LNCAP (cell line): ENCODE results near the gene AMBRA1.

ENCODE experiments used
- TF ChIP-seq, protein P1 (sequence below): fragments of 450-650 bp; IDR thresholded peaks from 2 replicates; pipeline ENCODE4 v1.5.1; 2017; ENCODE audit warnings: mild to moderate bottlenecking

AMBRA1 gene

DNA sequence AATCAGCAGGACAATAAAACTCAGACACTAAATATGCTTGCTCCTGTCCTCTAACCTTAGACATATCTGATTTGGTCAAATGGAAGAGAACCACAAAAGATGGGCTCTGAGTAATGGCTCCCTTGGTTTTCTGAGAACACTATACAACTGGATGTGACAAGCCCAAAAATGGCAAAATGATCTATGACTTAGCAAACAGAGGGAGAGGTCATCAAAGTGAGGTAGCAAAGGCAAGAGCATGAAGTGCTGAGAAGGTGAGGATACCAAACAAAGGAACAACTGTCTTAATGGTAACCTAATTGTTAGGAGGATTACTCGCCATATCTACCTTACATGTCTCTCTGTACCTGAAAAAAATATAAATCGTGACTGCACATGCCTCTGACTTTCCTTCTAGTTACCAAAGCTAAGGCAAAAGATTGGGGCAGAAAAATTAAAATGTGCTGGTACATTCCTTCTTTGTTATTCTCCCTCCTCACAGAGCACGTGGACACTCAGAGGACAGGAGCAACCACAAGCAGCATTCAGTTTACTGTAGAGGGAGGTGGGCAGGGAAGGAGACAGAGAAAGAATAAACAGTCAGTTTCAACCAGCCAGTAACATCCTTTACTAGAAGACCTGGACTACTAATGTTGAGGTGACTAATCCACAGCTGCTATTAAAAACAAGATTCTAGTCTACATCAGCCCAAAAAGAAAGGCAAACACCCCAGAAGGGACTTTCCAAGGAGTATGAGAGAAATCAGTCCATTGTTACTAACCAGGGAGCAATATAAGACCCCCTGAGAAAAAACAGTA, 88.8 kb downstream of the AMBRA1 start:
- TF ChIP-seq, protein P1, sequence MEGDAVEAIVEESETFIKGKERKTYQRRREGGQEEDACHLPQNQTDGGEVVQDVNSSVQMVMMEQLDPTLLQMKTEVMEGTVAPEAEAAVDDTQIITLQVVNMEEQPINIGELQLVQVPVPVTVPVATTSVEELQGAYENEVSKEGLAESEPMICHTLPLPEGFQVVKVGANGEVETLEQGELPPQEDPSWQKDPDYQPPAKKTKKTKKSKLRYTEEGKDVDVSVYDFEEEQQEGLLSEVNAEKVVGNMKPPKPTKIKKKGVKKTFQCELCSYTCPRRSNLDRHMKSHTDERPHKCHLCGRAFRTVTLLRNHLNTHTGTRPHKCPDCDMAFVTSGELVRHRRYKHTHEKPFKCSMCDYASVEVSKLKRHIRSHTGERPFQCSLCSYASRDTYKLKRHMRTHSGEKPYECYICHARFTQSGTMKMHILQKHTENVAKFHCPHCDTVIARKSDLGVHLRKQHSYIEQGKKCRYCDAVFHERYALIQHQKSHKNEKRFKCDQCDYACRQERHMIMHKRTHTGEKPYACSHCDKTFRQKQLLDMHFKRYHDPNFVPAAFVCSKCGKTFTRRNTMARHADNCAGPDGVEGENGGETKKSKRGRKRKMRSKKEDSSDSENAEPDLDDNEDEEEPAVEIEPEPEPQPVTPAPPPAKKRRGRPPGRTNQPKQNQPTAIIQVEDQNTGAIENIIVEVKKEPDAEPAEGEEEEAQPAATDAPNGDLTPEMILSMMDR: no peak

DNA sequence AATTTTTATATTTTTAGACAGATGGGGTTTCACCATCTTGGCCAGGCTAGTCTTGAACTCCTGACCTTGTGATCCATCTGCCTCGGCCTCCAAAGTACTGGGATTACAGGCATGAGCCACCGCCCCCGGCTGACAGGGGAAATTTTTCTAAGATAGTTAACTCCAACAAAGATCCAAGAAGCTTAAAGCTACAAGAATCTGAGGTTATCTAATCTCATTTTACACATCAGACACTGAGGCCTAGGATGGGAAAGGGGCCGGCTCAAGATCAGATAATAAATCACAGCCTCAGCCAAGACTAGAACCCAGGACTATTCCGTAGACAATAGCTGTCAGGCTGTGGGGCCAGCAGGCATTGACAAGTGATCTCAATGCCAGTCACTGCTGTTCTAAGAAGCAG, 94.0 kb downstream of the AMBRA1 start:
- TF ChIP-seq, protein P1: no peak

DNA sequence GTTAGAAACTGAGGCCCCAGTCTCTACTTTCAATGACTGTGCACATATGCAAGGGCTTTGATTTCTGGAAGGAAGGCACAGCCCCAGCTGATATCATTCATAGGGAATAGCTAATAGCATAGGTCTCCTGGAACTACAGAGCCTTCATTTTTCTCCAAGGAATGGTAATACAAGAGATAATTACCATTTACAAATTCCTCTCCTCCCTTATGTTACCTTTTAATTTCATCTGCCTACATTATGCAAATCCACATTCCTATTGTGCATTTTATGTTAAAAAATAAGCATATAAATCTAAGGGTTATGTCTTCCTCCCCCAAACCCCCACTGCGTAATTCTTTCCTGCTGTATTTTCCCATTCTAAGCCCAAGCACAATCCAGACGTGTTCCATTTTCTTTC, 94.9 kb downstream of the AMBRA1 start:
- TF ChIP-seq, protein P1: no peak

DNA sequence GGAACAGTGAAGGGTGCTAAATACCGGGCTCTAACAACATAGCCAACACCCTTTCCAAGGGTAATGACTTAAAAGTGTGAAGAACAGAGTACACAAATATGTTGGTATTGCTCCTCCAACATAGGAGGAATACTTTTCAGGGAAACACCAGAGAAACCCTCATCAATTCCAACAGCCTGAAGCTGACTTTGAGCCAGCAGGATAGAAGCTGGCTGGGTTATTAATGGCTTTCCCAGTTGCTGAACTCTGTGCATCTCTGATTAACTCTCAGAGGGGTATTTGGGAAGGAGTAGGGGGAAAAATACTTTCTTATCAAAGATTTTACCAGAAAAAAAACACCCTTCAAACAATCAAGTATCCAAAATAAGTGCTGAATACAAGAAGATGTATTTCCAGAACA, 95.6 kb downstream of the AMBRA1 start:
- TF ChIP-seq, protein P1: no peak

DNA sequence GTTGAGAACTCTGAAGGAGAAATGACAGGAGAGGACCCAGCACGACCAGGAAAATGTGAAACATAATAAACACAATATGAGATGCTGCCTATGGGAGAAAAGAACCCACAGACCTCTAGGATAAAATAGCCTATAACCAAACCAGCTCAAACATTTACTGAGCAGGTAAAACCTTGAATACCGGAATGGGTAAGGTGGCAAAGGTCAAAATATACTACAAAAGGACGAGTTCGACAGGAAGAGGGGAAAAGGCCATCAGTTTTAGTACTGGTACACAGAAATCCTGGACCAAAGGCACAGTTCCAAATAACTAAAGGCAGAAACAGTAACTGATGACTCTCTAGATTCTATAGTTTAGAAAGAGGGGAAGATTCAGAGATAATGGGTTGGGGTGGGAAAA, 96.3 kb downstream of the AMBRA1 start:
- TF ChIP-seq, protein P1: no peak

DNA sequence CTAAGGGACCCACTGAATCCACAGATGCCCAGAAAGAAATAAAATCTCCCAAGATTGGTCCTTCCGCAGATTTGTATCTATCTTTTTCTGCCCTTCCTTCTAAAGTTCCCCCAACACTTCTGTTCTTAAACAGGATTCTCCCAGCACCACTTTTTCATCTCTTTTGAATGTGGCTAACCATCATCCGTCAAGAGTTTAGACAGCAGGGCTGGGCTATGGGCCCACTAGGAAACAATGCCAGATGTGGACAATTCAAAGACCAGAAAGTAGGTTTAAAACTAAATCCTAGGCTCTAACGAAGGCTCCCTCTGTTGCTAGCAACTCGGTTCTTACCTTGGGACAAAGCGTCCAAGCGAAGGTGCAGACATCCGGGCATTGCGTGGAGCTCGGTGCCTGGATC, 100.0 kb downstream of the AMBRA1 start:
- TF ChIP-seq, protein P1: no peak

DNA sequence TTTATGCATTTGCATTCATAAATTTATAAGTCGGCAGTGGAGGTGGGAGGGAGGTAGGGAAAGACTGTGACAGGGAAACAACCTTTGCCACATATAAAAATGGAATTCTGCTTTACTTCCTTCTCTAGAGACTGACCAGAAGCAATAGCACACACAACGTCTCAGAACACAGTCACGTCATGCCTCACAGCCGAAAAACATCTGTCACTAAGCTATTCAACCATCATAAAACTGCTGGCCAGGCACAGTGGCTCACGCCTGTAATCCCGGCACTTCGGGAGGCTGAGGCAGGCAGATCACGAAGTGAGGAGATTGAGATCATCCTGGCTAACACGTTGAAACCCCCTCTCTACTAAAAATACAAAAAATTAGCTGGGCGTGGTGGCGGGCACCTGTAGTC, 101.3 kb downstream of the AMBRA1 start:
- TF ChIP-seq, protein P1: no peak
